Left lobe of liver (tissue), 2 donors: Measurements from ENCODE around the gene LRRC45. TPM values are rescaled to one million over a fixed set of nuclear protein-coding genes. Genes with fewer than 3 reads are reported as not detected.
"Not testable (repeated sequence)": the region's sequence is repeated elsewhere in the genome, so short reads cannot be mapped to it uniquely, and the experiment has no call there.

ENCODE experiments used
- ATAC-seq: fragments of 200-7000 bp; cut with Tn5 transposase; one replicate; pipeline ENCODE4 v1.9.1; 2020; ENCODE audit warnings: mild to moderate bottlenecking, moderate library complexity
- DNase-seq: peaks from one replicate; pipeline ENCODE4 v3.0.0-alpha.2; 2020; ENCODE audit warnings: low spot score
- total RNA-seq: library from RNA; stranded (reverse); gene quantifications from one replicate; pipeline ENCODE4 v1.2.1, GENCODE V29; 2021
- donor health status: DM: no; HTN: no; CAD: no; lungs with moderate emphysema.
- donor health status: DM: no; HTN: yes; CAD: no.

Gene LRRC45
- total RNA-seq, 1 donor from 2014 or later = 19.4 TPM

DNA sequence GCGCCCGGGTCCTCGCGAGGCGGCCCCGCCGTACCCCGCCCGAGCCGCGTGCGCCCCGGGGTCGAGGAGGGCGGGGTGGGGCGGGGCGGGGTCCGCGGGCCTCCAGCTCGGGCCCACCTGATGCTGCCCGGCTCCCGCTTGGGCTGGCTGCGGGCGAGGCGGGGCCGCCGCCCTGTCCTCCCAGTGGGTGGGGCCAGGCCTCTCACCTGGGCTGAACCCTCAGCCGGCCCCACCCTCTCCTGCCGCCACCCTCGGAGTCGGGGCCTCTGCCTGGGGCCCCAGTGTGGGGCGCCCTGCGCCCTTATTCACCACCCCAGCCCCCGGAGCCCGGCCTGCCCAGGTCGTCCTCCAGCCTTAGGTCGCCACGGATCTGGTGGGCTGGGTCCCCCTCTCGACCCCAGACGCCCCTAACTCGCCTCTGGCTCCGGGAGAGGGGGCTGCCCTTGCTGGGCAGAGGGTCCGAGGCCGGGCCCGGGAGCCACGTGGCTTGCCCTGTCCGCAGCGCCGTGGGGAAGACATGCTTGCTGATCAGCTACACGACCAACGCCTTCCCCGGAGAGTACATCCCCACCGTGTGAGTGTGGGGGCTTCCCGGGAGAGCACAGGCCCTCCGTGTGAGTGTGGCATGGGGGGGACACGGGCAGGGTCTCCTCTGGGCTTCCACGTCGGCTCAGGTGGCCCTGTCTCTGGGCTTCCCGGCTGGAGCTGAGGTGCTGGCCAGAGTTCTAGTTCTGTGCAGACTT lies 9.0 kb downstream of the LRRC45 start:
- DNase-seq = no peak

DNA sequence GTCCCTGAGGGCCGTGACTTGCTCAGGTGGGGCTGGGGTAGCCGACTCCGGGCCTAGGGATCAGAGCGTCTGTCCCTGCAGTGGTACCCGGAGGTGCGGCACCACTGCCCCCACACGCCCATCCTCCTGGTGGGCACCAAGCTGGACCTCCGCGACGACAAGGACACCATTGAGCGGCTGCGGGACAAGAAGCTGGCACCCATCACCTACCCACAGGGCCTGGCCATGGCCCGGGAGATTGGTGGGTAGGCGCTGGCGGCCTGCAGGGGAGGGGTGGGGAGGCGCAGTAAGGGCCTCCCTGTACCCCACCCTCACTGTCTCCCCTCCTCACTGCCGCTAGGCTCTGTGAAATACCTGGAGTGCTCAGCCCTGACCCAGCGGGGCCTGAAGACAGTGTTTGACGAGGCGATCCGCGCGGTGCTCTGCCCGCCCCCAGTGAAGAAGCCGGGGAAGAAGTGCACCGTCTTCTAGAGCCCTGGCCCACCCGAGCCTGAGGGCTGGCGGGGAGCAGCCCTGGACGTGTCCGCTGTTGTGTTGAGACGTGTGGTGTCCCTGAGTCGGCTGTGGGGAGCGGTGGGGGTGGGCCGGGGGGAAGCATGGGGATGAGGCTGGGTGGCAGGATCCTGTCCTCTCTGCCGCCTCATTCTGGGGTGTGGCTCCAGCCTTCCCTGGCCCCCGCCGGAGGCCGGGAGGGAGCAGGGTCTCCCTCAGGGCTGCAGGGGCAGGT lies 10.4 kb downstream of the LRRC45 start:
- no peak for DNase-seq
- no peak for ATAC-seq

More for the DNA sequence above, 9.0 kb downstream of the LRRC45 start:
- ATAC-seq = peak; percentile 21

DNA sequence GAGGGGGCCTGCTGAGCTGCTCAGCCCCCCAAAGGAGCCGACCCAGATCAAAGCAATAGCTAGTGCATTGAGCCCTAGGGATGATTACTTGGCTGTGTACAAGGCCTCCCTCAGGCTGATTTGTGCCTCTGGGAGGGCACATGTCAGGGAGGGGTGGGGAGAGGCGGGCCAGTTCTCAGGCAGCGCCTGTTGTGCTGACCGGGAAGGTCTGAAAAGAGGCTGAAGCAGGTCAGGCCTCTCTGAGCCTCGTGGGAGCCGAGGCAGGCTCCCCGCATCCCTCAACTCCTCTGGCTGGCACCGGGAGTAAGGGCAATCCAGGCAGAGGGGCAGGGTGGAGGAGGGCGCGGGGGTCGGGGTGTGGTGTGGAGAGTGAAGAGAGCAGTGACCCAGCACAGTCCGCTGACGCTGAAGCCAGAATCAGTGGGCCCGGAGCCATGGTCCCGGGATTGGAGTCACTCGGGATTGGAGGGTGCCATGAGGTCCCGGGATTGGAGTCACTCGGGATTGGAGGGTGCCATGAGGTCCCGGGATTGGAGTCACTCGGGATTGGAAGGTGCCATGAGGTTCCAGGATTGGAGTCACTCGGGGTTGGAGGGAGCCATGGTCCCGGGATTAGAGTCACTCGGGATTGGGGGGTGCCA lies 11.4 kb downstream of the LRRC45 start:
- peak; percentile 17 for ATAC-seq
- peak; percentile 88 for DNase-seq

DNA sequence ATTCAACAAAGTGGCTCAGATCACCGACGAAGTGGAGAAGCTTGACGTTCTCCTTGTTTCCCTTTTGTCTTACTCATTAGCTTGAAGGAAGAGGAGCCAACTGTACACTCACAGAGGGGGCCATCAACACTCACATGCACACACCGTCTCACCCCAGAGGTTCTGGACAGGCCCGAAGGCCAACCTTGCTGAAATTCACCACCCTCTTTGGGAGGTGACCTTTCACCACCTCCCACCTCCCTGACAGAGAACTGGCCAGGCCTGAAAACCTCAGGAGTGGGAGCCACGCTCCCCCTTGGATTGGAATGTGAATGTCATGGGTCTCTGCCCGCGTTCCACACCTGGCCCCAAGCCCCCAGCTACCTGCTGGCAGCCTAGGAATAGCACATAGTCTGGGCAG lies 12.4 kb downstream of the LRRC45 start:
- ATAC-seq = no peak
- no peak for DNase-seq

DNA sequence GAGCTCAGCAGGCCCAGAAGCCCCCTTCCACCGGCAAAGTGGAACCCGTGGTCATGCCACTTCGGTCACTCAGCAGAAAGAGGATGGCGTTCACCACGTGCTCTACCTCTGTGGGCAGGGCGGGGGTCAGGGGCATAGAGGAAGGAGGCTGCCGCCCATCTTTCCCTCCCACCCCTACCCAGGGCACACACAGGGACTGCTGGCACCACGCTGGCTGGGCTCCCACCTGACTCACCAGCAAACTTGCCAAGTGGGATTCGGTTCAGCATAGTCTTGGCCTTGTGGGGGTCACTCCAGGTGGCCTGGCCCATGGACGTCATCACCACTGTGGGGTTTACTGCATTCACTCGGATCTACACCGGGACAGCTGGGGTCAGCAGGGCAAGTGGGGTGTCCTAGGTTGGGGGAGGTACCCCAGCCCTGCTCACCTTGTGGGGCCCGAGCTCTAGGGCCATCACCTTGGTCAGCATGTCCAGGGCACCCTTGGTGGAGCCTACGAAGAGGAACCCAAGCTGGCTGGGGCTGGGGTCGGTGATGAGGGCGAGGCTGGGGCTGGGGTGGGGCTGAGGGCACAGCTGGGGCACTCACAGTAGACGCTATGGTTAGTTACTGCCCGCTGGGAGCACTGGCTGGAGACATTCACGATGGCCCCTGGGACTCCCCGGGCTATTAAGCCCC lies 13.0 kb downstream of the LRRC45 start:
- no peak for ATAC-seq
- no peak for DNase-seq

DNA sequence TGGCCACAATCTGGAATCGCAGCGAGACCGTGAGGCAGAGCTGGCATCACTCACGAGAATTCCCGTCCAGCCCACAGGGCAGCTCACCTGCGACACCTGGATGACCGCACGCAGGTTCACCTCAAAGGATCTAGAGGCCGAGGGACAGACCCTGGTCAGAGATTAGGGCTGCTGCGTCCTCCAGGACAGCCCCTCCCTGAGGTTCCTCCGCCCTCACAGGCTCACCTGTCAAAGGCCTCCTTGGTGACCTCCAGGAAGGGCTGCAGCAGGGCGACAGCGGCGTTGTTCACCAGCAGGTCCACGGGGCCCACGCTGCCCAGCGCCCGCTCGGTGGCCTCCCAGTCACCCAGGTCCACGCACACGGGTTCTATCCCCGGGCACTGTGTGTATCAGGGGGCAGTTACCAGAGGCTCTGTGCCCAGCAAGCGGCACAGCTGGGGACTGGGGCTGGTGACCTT lies 13.6 kb downstream of the LRRC45 start:
- DNase-seq (no peak), ATAC-seq (no peak)

DNA sequence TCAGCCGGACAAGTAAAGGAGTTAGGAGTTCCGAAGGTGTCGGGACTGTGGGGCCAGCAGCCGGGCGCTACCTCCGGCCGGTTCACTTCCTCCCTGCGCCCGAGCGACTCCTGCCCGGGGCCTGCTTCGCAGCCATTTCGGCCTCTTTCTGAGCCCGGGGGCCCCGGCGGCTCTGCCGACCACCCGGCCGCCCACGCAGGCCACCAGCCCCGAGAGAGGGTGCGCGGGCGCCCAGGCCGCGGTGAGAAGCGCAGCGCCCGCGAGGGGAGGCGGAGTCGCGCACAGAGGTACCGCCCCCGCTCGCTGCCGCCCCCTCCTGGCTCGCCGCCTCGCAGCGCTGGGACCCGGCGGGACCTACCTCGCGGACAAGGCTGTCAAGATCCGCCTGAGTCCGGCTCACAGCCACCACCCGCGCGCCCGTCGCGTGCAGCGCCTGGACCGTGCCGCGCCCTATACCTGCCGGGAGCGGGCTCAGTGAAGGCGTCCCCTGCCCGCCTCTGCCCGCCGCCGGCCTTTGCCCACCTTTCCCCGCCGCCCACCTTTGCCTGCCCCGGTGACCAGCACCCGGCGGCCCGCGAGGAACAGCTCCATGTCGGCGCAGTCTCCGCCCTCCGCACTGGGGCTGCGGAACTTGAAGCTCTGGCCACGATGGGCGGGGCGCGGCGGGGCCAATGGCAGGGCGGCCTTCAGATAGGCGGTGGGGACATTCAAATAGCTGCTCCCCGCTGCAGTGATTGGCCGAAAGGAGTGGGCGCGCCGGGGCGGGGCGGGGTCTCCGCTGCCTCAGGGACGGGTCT lies 14.2 kb downstream of the LRRC45 start, which contains the start of gene DCXR:
TSS of gene DCXR (minus strand) at position 606 of the 797 bp plus-strand sequence. CDS start at position 591, 15 bp downstream.
- peak; percentile 99 for DNase-seq

DNA sequence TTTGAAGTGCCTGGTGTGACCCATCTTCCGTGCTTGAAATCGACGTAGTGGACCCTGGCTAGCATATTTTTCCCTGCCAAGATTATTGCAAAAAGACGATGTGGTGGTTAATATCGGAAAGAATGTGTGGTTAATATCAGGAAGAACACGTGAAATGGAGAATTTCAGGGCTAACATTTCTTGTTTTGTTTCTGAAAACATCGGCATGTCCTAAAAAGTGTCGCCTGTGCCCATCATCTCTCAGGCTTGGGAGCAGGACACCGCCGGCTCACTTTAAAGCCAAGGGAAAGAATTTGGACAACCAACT lies 14.7 kb downstream of the LRRC45 start:
- DNase-seq = no peak
- no peak for ATAC-seq

More for the DNA sequence above, 14.2 kb downstream of the LRRC45 start, which contains the start of gene DCXR:
- ATAC-seq = peak; percentile 66

DNA sequence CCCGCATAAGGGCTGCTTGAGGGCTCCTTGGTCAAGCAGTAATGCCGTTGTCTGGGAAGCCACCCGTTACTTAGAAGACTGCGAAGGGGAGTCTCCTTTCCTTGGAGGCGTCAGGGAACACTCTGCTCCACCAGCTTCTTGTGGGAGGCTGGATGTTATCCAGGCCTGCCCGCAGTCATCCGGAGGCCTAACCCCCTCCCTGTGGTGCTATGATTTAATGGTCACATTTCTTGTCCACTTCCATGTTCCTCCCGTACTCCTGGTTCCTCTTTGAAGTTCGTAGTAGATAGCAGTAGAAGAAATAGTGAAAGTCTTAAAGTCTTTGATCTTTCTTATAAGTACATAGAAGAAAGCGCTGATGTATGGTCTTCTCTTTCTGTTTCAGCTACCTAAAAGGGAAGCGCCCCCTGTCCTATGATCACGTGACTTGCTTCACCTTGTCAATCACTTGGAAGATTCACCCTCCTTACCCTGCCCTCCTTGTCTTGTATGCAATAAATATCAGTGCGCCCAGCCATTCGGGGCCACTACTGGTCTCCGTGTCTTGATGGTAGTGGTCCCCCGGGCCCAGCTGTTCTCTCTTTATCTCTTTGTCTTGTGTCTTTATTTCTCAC lies 15.8 kb downstream of the LRRC45 start:
- DNase-seq, ATAC-seq: not testable (repeated sequence)

DNA sequence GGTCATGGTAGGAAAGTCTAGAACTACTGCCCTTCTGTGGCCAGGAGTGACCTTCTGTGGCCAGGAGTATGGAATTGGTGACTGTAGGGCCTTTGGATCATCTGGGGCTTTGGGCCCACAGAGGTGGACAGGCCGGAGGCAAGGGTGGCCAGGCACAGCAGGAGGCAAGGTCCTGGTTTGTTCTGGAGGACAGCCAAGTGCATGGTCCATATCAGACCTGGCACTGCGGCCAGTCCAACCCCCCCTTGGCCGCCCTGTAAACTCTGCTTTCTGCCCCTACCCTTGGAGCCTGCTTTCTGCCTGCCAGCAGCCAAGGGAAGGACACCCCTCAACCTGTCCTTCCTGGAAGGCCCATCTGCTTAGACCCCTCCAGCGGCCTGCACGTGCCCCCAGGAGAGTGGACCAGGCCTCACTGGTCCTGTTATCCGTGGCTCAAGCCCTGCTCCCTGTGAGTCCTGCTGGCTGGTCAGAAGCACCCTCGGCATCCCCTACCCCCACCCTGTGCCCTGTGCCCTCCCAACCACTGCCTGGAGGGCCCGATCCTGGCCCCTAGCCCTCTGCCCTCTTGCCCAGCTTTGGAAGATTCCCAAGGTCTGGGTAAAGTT lies 16.7 kb downstream of the LRRC45 start:
- ATAC-seq (peak; percentile 49), DNase-seq (peak; percentile 96)

DNA sequence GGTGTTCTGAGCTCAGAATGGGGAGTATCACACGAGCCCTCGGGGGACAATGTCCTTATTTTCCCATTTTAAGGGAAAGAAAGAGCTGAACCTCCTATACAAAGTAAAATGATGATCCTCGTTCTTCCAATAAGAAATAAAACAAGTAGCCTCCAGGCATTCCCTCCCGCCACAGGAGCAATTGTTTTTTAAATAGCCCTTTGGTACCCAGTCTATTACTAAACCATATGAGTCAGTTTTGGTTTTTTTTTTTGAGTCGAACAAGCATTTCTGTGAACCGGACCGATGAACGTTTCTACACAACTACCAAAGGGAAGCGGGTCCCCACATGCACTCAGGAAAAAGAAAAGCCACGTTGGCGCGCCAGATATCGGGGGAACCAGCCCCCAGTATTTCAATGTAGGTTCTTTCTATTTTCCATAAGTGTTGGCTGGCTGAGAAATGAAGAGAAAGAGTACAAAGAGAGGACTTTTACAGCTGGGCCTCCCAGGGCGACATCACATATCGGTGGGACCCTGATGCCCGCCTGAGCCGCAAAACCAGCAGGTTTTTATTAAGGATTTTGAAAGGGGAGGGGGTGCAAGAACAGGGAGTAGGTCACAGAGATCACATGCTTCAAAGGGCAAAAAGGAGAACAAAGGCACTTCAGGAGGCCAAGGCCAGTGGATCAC lies 18.2 kb downstream of the LRRC45 start:
- DNase-seq (no peak), ATAC-seq (no peak)

DNA sequence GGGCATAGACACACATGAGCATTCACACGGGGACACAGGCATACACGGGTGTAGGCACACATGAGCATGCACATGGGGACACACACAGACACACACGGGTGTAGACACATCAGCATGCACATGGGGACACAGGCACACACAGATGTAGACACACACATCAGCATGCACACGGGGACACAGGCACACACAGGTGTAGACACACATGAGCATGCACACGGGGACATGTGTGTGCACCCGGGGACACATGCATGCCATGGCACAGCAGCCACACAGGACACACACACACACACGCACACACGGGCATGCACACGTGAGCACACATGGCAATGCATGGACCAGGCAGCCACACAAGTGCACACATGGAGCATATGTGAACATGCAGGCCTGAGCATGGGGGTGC lies 19.5 kb downstream of the LRRC45 start:
- ATAC-seq (no peak), DNase-seq (no peak)

DNA sequence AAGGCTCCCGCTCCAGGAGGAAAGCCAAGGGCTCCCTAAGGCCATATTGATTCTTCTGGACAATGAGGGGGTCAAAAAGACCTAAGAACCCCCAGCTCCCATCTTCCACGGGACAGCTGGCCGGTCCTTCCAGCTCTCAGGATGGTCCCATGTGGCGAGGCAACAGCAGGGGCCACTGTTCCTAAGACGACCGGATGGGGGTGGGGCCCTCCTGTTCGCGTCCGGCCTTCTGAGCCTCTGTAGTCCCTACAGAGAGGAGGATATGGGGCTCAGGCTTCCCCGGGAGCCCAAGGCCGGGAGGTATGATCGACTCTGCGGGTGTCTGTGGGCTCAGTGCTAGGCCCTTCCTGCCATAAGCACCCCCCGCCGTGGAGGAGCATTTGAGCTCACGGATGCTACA lies 20.4 kb downstream of the LRRC45 start:
- ATAC-seq = no peak
- no peak for DNase-seq

DNA sequence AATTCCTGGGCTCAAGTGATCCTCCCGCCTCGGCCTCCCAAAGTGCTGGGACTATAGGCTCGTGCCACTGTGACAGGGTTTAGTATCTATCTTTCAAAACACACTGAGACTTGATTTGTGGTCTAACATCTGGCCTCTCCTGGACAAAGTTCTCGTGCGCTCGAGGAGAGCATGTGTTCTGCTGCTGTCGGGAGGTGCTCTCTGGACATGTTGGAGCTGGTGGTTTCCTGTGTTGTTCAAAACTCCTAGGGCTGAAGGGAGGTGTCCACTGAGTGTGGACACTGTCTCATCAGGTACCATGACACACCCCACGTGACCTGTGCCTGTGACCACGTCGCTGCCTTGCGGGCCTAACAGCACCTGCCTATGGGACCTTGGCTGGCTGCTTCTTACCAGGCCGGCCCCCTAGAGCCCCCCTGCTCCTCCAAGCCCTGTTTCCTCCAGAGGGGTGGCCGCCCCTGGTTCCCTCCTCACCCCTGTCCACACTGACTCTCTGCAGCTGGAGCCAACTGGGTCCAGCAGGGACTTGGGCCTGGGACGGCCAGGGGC lies 22.9 kb downstream of the LRRC45 start:
- ATAC-seq = no peak

DNA sequence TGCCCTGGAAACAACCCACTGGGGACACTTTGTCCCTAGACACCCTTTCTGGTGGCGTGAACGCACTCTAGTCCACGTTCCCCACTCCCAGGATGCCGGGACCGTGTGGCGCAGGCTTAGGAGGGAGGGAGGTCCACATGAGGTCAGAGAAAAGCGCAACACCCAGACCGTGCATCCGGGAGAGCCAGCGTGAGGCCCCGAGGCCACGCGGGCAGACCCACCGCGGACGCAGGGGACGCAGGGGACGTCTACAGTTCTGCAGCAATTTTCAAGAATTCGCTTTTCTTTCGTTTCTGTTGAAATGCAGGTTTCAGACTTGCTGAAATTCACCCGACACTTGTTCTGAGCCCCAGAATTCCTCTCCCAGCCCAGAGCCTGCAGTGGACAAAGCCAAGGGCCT lies 23.8 kb downstream of the LRRC45 start:
- ATAC-seq = no peak
- DNase-seq = no peak

More for the DNA sequence above, 22.9 kb downstream of the LRRC45 start:
- no peak for DNase-seq

DNA sequence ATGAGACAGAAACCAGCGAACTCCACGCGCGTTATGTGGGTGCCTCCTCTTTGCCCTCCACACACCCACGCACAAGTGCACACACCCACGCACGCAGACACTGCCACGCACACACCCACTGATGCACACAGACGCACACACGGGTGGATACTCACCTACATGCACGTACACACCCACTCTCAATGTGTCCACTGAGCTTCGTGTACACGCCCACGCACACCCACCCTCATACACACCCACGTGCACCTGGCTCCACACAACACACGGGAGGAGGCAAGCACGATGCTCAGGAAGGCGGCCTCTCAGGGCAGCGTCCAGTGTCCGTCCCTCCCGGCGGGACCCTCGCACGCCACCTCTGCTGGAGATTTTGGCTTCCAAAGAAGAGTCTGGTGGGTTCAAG lies 24.3 kb downstream of the LRRC45 start:
- no peak for ATAC-seq
- DNase-seq = no peak

DNA sequence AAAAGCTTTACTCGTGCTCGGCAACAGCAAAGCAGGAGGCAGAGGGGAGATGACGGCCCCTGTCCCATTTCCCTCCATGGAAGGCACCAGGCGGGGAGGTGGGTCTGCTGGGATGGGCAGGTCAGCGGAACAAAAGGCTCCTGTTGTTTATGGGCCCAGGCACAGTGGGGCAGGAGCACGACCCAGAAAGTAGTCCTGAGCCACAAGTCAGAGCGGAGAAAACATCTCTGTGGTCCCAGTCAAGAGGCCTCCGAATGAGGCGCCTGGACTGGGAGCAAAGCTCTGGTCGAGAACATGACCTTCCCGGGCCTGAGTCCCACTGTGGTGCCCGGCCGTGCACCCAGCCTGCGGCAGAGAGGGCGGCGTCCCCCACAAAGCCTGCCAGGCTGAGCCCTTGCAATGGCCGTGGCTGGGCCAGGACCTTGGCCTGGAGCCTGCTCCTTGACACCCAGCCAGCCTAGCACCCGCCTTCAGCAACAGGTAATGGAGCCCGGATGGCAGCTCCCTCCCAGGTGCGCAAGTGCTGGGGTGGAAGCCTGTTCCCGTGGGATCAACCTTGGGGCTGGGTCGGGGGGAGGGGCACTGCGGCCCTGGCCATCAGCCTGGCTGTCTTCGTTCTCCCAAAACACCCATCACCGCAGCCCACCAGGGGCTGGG lies 24.9 kb downstream of the LRRC45 start:
- ATAC-seq (peak; percentile 80), DNase-seq (peak; percentile 94)

DNA sequence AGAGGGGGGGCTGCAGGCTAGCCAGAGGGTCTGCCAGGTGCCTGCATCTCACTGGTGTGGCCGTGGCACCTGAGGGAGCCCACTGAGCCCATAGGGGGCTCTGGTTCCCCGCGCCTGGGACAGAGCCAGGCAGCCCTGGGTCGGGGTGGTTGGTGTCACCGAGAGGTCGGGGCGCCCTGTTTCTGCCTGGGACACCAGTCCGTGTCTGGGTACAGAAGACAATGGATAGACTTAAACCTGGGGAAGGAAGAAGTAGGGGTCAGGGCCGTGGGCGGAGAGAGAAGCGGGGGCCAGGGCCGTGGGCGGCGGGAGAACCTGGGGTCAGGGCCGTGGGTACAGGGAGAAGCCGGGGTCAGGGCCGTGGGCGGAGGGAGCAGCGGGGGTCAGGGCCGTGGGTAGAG lies 25.5 kb downstream of the LRRC45 start:
- no peak for DNase-seq
- ATAC-seq = peak; percentile 5
